ENCODE measurements around the gene DIPK2A.

DIPK2A gene

GRCh38 chr3:143975554-143976152 lies 4.0 kb downstream of the DIPK2A start:
- DNase-seq = no peak

GRCh38 chr3:143977341-143978262 lies 6.0 kb downstream of the DIPK2A start:
- DNase-seq = no peak

- DNase-seq = no peak
Measured at GRCh38 chr3:143978263-143978631, 6.6 kb downstream of the DIPK2A start.

- DNase-seq = no peak
Measured at GRCh38 chr3:143979041-143979440, 7.4 kb downstream of the DIPK2A start.

GRCh38 chr3:143979813-143980212 lies 8.2 kb downstream of the DIPK2A start:
- DNase-seq = no peak

GRCh38 chr3:143988306-143988705 lies 16.7 kb downstream of the DIPK2A start:
- no peak for DNase-seq

GRCh38 chr3:143989461-143989860 lies 17.8 kb downstream of the DIPK2A start:
- no peak for DNase-seq

- DNase-seq = no peak
Measured at GRCh38 chr3:143991713-143992112, 20.1 kb downstream of the DIPK2A start.

- DNase-seq = peak; percentile 41
Measured at GRCh38 chr3:143998266-143998665, 26.6 kb downstream of the DIPK2A start.

- no peak for DNase-seq
Measured at GRCh38 chr3:144003051-144003450, 31.4 kb downstream of the DIPK2A start.

GRCh38 chr3:144010371-144010770 lies 38.7 kb downstream of the DIPK2A start:
- no peak for DNase-seq

GRCh38 chr3:144011251-144011799 lies 39.7 kb downstream of the DIPK2A start:
- DNase-seq = no peak

GRCh38 chr3:144015133-144015532 lies 43.5 kb downstream of the DIPK2A start:
- DNase-seq = no peak

GRCh38 chr3:144018776-144019175 lies 47.2 kb downstream of the DIPK2A start:
- DNase-seq = no peak

Data from CD4-positive, alpha-beta T cell treated with Interferon gamma for 1 hour (primary cell).